B cell (primary cell): ENCODE data around the gene FAM219A. TPM values are rescaled to one million over a fixed set of nuclear protein-coding genes. Genes with fewer than 3 reads are reported as not detected.

Source experiments
- ATAC-seq: fragments of 200-7000 bp; cut with Tn5 transposase; one replicate; pipeline ENCODE4 v1.10.0; 2021; ENCODE audit warnings: low read depth, mild to moderate bottlenecking, moderate number of reproducible peaks, moderate library complexity
- CTCF ChIA-PET: fragments of 350-600 bp; sonication (Branson Sonifier 250); formaldehyde crosslinking; loops from one replicate; lab custom pipeline; 2021; ENCODE audit warnings: antibody characterized with exemption, inconsistent platforms; lab: Charles Lee
- POLR2A ChIA-PET: fragments of 350-600 bp; sonication (Branson Sonifier 250); formaldehyde crosslinking; loops from one replicate; lab custom pipeline; 2021; ENCODE audit warnings: antibody characterized with exemption; lab: Charles Lee
- DNase-seq: peaks from one replicate; pipeline ENCODE4 v3.0.0; 2013
- H2AFZ ChIP-seq: 2 replicates; pipeline ENCODE4 v1.6.1; 2012; ENCODE audit warnings: mild to moderate bottlenecking, low read depth, low read length; ENCODE audit not compliant: insufficient read depth, poor library complexity, severe bottlenecking
- H3K27ac ChIP-seq, 2 donors: 1 replicate in 1 of 2; 2 replicates in 1 of 2; pipeline ENCODE4 v1.5.1; 2012 to 2013; ENCODE audit warnings: low read length in 2 of 2, mild to moderate bottlenecking in 2 of 2, moderate library complexity in 1 of 2
- H3K27me3 ChIP-seq, 4 experiments: fragments of 200-600 bp in 1 of 4; sonication (generic) in 1 of 4; replicated peaks in 1 of 4; 1 replicate in 2 of 4; 2 replicates in 2 of 4; pipeline versions ENCODE4 v1.6.1 to v1.7.0; 2013 to 2016; ENCODE audit warnings: low read length in 3 of 4, mild to moderate bottlenecking in 2 of 4, mixed read lengths in 1 of 4, moderate library complexity in 1 of 4; ENCODE audit not compliant: insufficient read depth in 4 of 4, control insufficient read depth in 3 of 4; ENCODE audit errors: control extremely low read depth in 1 of 4
- H3K36me3 ChIP-seq, 2 experiments: replicated peaks in 1 of 2; 1 replicate in 1 of 2; 2 replicates in 1 of 2; pipeline versions ENCODE4 v1.6.1 to v1.7.1; 2013; ENCODE audit warnings: low read length in 1 of 2; ENCODE audit not compliant: insufficient read depth in 2 of 2, control insufficient read depth in 1 of 2; ENCODE audit errors: control extremely low read depth in 1 of 2, extremely low read depth in 1 of 2
- H3K4me1 ChIP-seq, 2 donors: fragments of 200-600 bp in 1 of 2; sonication (generic) in 1 of 2; 1 replicate in 1 of 2; 2 replicates in 1 of 2; pipeline versions ENCODE4 v1.5.1 to v1.6.1; 2013 to 2017; ENCODE audit warnings: low read length in 2 of 2; ENCODE audit not compliant: control insufficient read depth in 2 of 2, insufficient read depth in 2 of 2
- H3K4me2 ChIP-seq: replicated peaks from 2 replicates; pipeline ENCODE3; 2012; ENCODE audit warnings: mild to moderate bottlenecking, low read depth, low read length; ENCODE audit not compliant: poor library complexity, severe bottlenecking
- H3K4me3 ChIP-seq, 5 experiments: fragments of 200-600 bp in 1 of 5; sonication (generic) in 1 of 5; 1 replicate in 3 of 5; 2 replicates in 2 of 5; pipeline versions ENCODE4 v1.5.1 to v1.7.0; 2011 to 2016; ENCODE audit warnings: low read length in 4 of 5, mild to moderate bottlenecking in 4 of 5, low read depth in 2 of 5, control low read depth in 1 of 5, moderate library complexity in 1 of 5; ENCODE audit not compliant: insufficient read depth in 1 of 5; ENCODE audit errors: control extremely low read depth in 1 of 5, extremely low read depth in 1 of 5
- H3K79me2 ChIP-seq: fragments of 200-600 bp; sonication (generic); one replicate; pipeline ENCODE4 v1.6.0; 2016; ENCODE audit warnings: low read length; ENCODE audit not compliant: control insufficient read depth, insufficient read depth
- H3K9ac ChIP-seq: fragments of 200-600 bp; sonication (generic); 2 replicates; pipeline ENCODE4 v1.6.1; 2017; ENCODE audit warnings: mild to moderate bottlenecking, low read length, moderate library complexity
- H3K9me3 ChIP-seq, 3 donors: one replicate each; pipeline versions ENCODE4 v1.6.1 to v1.7.1; 2013; ENCODE audit warnings: low read length in 2 of 3; ENCODE audit not compliant: control insufficient read depth in 2 of 3, insufficient read depth in 1 of 3; ENCODE audit errors: control extremely low read depth in 1 of 3
- H4K20me1 ChIP-seq: 2 replicates; pipeline ENCODE4 v1.6.0; 2012; ENCODE audit warnings: mild to moderate bottlenecking, low read length; ENCODE audit not compliant: insufficient read depth, control insufficient read depth, poor library complexity, severe bottlenecking
- H3K27ac Mint-ChIP-seq: one replicate; pipeline ENCODE4 v1.8.0; 2021; ENCODE audit warnings: mixed read lengths
- H3K27me3 Mint-ChIP-seq: one replicate; pipeline ENCODE4 v1.8.0; 2021; ENCODE audit warnings: mixed read lengths
- H3K4me1 Mint-ChIP-seq: one replicate; pipeline ENCODE4 v1.8.0; 2021; ENCODE audit warnings: mixed read lengths
- H3K4me3 Mint-ChIP-seq: one replicate; pipeline ENCODE4 v1.8.0; 2021; ENCODE audit warnings: mixed read lengths
- H3K9me3 Mint-ChIP-seq: one replicate; pipeline ENCODE4 v1.8.0; 2022; ENCODE audit warnings: mixed read lengths; ENCODE audit not compliant: insufficient read depth
- CTCF ChIP-seq: fragments of 200-600 bp; IDR thresholded peaks from one replicate; pipeline ENCODE4 v1.8.0; 2022; ENCODE audit warnings: antibody characterized with exemption, mild to moderate bottlenecking
- EZH2 ChIP-seq: IDR thresholded peaks from 2 replicates; pipeline ENCODE4 v1.6.1; 2012; ENCODE audit warnings: borderline replicate concordance, low read depth, mild to moderate bottlenecking, moderate library complexity, low read length; ENCODE audit not compliant: insufficient read depth, poor library complexity, severe bottlenecking
- WGBS: methylation state at CpG from one replicate; pipeline ENCODE4 v1.1.5; 2013; ENCODE audit warnings: missing lambda C conversion rate; ENCODE audit not compliant: insufficient coverage; 5-methylcytosine and 5-hydroxymethylcytosine counted together
- intact Hi-C: fragments of 100-400 bp; cut with micrococcal nuclease; formaldehyde crosslinking; loops from one replicate; pipeline ENCODE4 v1.10.0; 2022
- polyA plus RNA-seq: library from polyadenylated mRNA; depleted of rRNA; stranded (reverse); fragments of >200 nt; gene quantifications from 2 replicates; pipeline ENCODE4 v1.2.3, GENCODE V29; 2012
- total RNA-seq, 2 donors: library from RNA; stranded (reverse); fragments of 120-200 nt in 1 of 2; gene quantifications; 1 replicate in 1 of 2; 2 replicates in 1 of 2; pipeline versions ENCODE4 v1.2.3 to v1.2.4, GENCODE V29; 2013 to 2022

Gene FAM219A
- total and polyA plus RNA-seq, 2 donors (not counting 1 experiment from before 2014, with no cell fraction given): 12.9 to 17.3 TPM

- no peaks in the 10 kb centered on the region for H3K36me3 ChIP-seq
- H2AFZ ChIP-seq: no peak overlapping the region
- H4K20me1 ChIP-seq: no peaks in the 10 kb centered on the region
- H3K9me3 ChIP-seq: peaks cover 0 to 6% (median 0%) of the 10 kb centered on the region in 3 donors
- Mint-ChIP-seq H3K27me3 (no peaks in the 10 kb centered on the region), H3K4me1 (no peaks in the 10 kb centered on the region), H3K4me3 (no peak overlapping the region), H3K9me3 (no peaks in the 10 kb centered on the region), H3K27ac (no peak overlapping the region)
- WGBS: 100% methylated on average over 1 of the region's 2 CpGs
- no peaks in the 10 kb centered on the region for H3K27me3 ChIP-seq
- TF ChIP-seq EZH2 (no peak), CTCF (no peak)
- DNase-seq: no peak
- ChIA-PET POLR2A (interaction anchor here (0.5 kb wide), 1 partner anchor 15 kb away, joined by 12 read pairs; no protein-coding TSS in a partner anchor), CTCF (no interaction called here)
- intact Hi-C loops: no loop called here
- H3K9ac ChIP-seq: no peak overlapping the region
- H3K4me2 ChIP-seq: no peak overlapping the region
- no peaks in the 10 kb centered on the region for H3K79me2 ChIP-seq
- H3K4me1 ChIP-seq: no peaks in the 10 kb centered on the region
- no peak for ATAC-seq
- H3K27ac ChIP-seq: no peak overlapping the region
- no peak overlapping the region for H3K4me3 ChIP-seq
Observed at GRCh38 chr9:34365282-34365681, 93.1 kb downstream of the FAM219A start.

GRCh38 chr9:34363619-34364351 lies 94.6 kb downstream of the FAM219A start:
- ChIA-PET POLR2A (no interaction called here), CTCF (interaction anchor here (1.2 kb wide), 1 partner anchor 40 kb away, joined by 4 read pairs; no protein-coding TSS in a partner anchor)
- no peaks in the 10 kb centered on the region for H3K4me1 Mint-ChIP-seq
- WGBS: 37% methylated on average over 4 of the region's 13 CpGs
- no peak for TF ChIP-seq CTCF
- no peak overlapping the region for H3K9ac ChIP-seq
- H3K4me1 ChIP-seq: no peaks in the 10 kb centered on the region
- no peak overlapping the region for H3K4me2 ChIP-seq
- H4K20me1 ChIP-seq: no peaks in the 10 kb centered on the region
- no peak overlapping the region for H3K27ac ChIP-seq
- H3K79me2 ChIP-seq: no peaks in the 10 kb centered on the region
- intact Hi-C loops: no loop called here
- H3K9me3 Mint-ChIP-seq: no peaks in the 10 kb centered on the region
- no peak overlapping the region for H3K4me3 ChIP-seq
- H3K27me3 ChIP-seq: no peaks in the 10 kb centered on the region
- ATAC-seq (no peak), DNase-seq (no peak)
- peaks cover 0 to 6% (median 0%) of the 10 kb centered on the region in 3 donors for H3K9me3 ChIP-seq
- no peaks in the 10 kb centered on the region for H3K36me3 ChIP-seq
- no peak overlapping the region for H3K4me3 Mint-ChIP-seq
- H3K27me3 Mint-ChIP-seq: no peaks in the 10 kb centered on the region
- no peak overlapping the region for H2AFZ ChIP-seq
- H3K27ac Mint-ChIP-seq: no peak overlapping the region
